HepG2 (cell line): Measurements from ENCODE around the gene SOX11. TPM values are rescaled to one million over a fixed set of nuclear protein-coding genes. Genes with fewer than 3 reads are reported as not detected.

Experiments
- ATAC-seq: fragments of 200-7000 bp; cut with Tn5 transposase; 3 replicates; pipeline ENCODE4 v1.9.1; 2020; ENCODE audit warnings: mild to moderate bottlenecking, moderate library complexity
- BruUV-seq: library from RNA; stranded (reverse); fragments of 400-500 nt; replicated peaks from 2 replicates; lab custom pipeline; 2021; lab: Mats Ljungman, UMichigan
- CTCF ChIA-PET: fragments of 300-600 bp; formaldehyde crosslinking; extraction: SDS; loops from one replicate; lab custom pipeline; 2021; ENCODE audit warnings: low total read pairs, inconsistent platforms, low intra/inter-chr PET ratio; lab: Yijun Ruan, JAX
- POLR2A ChIA-PET: fragments of 350-600 bp; sonication (Branson Sonifier 250); formaldehyde crosslinking; loops from one replicate; lab custom pipeline; 2020; ENCODE audit warnings: antibody characterized with exemption, inconsistent platforms; lab: Yijun Ruan, JAX
- DNase-seq: peaks from one replicate; pipeline ENCODE4 v3.0.0-alpha.2; 2015; ENCODE audit warnings: low spot score
- FAIRE-seq: peaks from 3 replicates; lab custom pipeline; 2011; peaks lifted over from hg19 to GRCh38; lab: Jason Lieb, UNC
- H2AFZ ChIP-seq: one replicate; pipeline ENCODE4 v1.6.1; 2011; ENCODE audit warnings: low read length, inconsistent platforms
- H3K27ac ChIP-seq: fragments of 300-600 bp; 3 replicates; pipeline ENCODE4 v1.8.0; 2011; ENCODE audit warnings: mixed run types, mild to moderate bottlenecking, mixed read lengths, low read length, inconsistent platforms; ENCODE audit not compliant: insufficient read depth; ENCODE audit errors: extremely low read length
- H3K27me3 ChIP-seq, 2 experiments: fragments of 200-600 bp in 1 of 2; 2 replicates in 1 of 2; 3 replicates in 1 of 2; pipeline versions ENCODE4 v1.6.0 to v1.8.0; 2011; ENCODE audit warnings: low read length in 2 of 2, mild to moderate bottlenecking in 2 of 2, moderate library complexity in 2 of 2, inconsistent platforms in 1 of 2; ENCODE audit not compliant: insufficient read depth in 2 of 2, control insufficient read depth in 1 of 2
- H3K36me3 ChIP-seq, 2 experiments: fragments of 200-600 bp in 1 of 2; replicated peaks in 1 of 2; 2 replicates in 1 of 2; 3 replicates in 1 of 2; pipeline versions ENCODE4 v1.5.1 to v1.8.0; 2011; ENCODE audit warnings: low read length in 2 of 2, inconsistent platforms in 1 of 2; ENCODE audit not compliant: insufficient read depth in 2 of 2, control insufficient read depth in 1 of 2
- H3K4me1 ChIP-seq: 2 replicates; pipeline ENCODE4 v1.5.1; 2012; ENCODE audit warnings: low read length, inconsistent platforms; ENCODE audit not compliant: insufficient read depth
- H3K4me2 ChIP-seq: 2 replicates; pipeline ENCODE4 v1.6.0; 2011; ENCODE audit warnings: low read depth, low read length, inconsistent platforms
- H3K4me3 ChIP-seq, 3 experiments: fragments of 200-600 bp in 1 of 3; sonication (generic), shearing (Covaris generic) in 1 of 3; replicated peaks in 1 of 3; 2 replicates each; pipeline ENCODE4 v1.5.1; 2011 to 2016; ENCODE audit warnings: low read length in 3 of 3, inconsistent platforms in 2 of 3, low read depth in 2 of 3, mild to moderate bottlenecking in 2 of 3, control low read depth in 1 of 3, mixed read lengths in 1 of 3; ENCODE audit not compliant: insufficient read depth in 1 of 3
- H3K79me2 ChIP-seq: one replicate; pipeline ENCODE4 v1.6.1; 2011; ENCODE audit warnings: low read length, inconsistent platforms; ENCODE audit not compliant: insufficient read depth
- H3K9ac ChIP-seq: 2 replicates; pipeline ENCODE4 v1.6.0; 2011; ENCODE audit warnings: mild to moderate bottlenecking, low read depth, low read length, inconsistent platforms; ENCODE audit not compliant: insufficient read depth
- H3K9me3 ChIP-seq: 2 replicates; pipeline ENCODE4 v1.5.1; 2012; ENCODE audit warnings: mild to moderate bottlenecking, low read length
- H4K20me1 ChIP-seq: 2 replicates; pipeline ENCODE4 v1.6.0; 2011; ENCODE audit warnings: inconsistent platforms, mild to moderate bottlenecking, low read length, moderate library complexity; ENCODE audit not compliant: insufficient read depth
- FOXK1 ChIP-seq: sonication (generic); formaldehyde crosslinking; IDR thresholded peaks from 2 replicates; pipeline ENCODE4 v1.4.0; 2020; ENCODE audit warnings: low read depth, missing genetic modification reagents, borderline replicate concordance
- HNRNPH1 ChIP-seq: fragments of 200-400 bp; formaldehyde crosslinking; optimal IDR thresholded peaks from 2 replicates; pipeline ENCODE3; 2017; ENCODE audit warnings: mild to moderate bottlenecking, low read depth, low read length
- HOXD1 ChIP-seq: sonication (generic); formaldehyde crosslinking; IDR thresholded peaks from 2 replicates; pipeline ENCODE4 v1.5.0; 2020; ENCODE audit warnings: missing genetic modification reagents
- MED1 ChIP-seq: sonication (generic); formaldehyde crosslinking; IDR thresholded peaks from 2 replicates; pipeline ENCODE4 v1.4.0; 2020; ENCODE audit warnings: missing genetic modification reagents
- MLXIP ChIP-seq: sonication (generic); formaldehyde crosslinking; IDR thresholded peaks from 2 replicates; pipeline ENCODE4 v1.9.0; 2021; ENCODE audit warnings: missing genetic modification reagents, borderline replicate concordance
- MYPOP ChIP-seq: sonication (generic); formaldehyde crosslinking; IDR thresholded peaks from 2 replicates; pipeline ENCODE4 v1.8.1; 2023; ENCODE audit warnings: mild to moderate bottlenecking, moderate library complexity, missing genetic modification reagents
- RFX1 ChIP-seq: fragments of 450-650 bp; IDR thresholded peaks from 2 replicates; pipeline ENCODE4 v1.6.1; 2017
- SOX13 ChIP-seq, 3 experiments: fragments of 450-650 bp in 1 of 3; sonication (generic) in 1 of 3; formaldehyde crosslinking in 1 of 3; IDR thresholded peaks in 2 of 3; conservative IDR thresholded peaks in 1 of 3; 2 replicates each; pipeline versions ENCODE4 v1.5.0 to v1.6.1; 2016 to 2020; ENCODE audit warnings: antibody characterized with exemption in 1 of 3, mild to moderate bottlenecking in 1 of 3, missing compliant biosample characterization in 1 of 3, missing genetic modification reagents in 1 of 3, moderate library complexity in 1 of 3
- ZBTB37 ChIP-seq: sonication (generic); formaldehyde crosslinking; IDR thresholded peaks from 2 replicates; pipeline ENCODE4 v1.4.0; 2020; ENCODE audit warnings: mild to moderate bottlenecking, missing genetic modification reagents
- ZSCAN30 ChIP-seq: sonication (generic); formaldehyde crosslinking; IDR thresholded peaks from 2 replicates; pipeline ENCODE4 v1.5.0; 2020; ENCODE audit warnings: mild to moderate bottlenecking, missing genetic modification reagents
- WGBS: methylation state at CpG from one replicate; pipeline ENCODE4 v1.1.6; 2017; ENCODE audit warnings: low lambda C conversion rate; 5-methylcytosine and 5-hydroxymethylcytosine counted together
- in situ Hi-C: cut with HindIII; loops from 2 replicates; pipeline ENCODE4 v1.10.0; 2017; ENCODE audit warnings: low pct_unique_long_range_greater_than_20kb; ENCODE audit not compliant: extremely low pct_ligation_motif_present
- intact Hi-C: fragments of 100-400 bp; cut with micrococcal nuclease; formaldehyde crosslinking; loops from one replicate; pipeline ENCODE4 v1.10.0; 2022; ENCODE audit not compliant: unreplicated experiment
- polyA plus RNA-seq, 8 experiments: library from polyadenylated mRNA; depleted of rRNA in 3 of 8; stranded (reverse) in 7 of 8; unstranded in 1 of 8; fragments of >200 nt; fragmentation: Illumina TruSeq in 4 of 8; extraction: Trizol in 4 of 8; gene quantifications; 2 replicates each; pipeline versions ENCODE4 v1.2.1 to v1.2.3, GENCODE V29; 2011 to 2016; ENCODE audit warnings: low read depth in 4 of 8, missing spikeins in 1 of 8, mixed read lengths in 1 of 8; ENCODE audit not compliant: insufficient read depth in 1 of 8
- total RNA-seq, 5 experiments: library from RNA; depleted of rRNA; stranded (reverse); fragments of >200 nt; fragmentation: Illumina TruSeq; extraction: Trizol; gene quantifications; 2 replicates each; pipeline ENCODE4 v1.2.3, GENCODE V29; 2016; ENCODE audit warnings: low read depth in 1 of 5

SOX11 gene
- total and polyA plus RNA-seq, 2 of the 13 experiments (the other 11 are each of a cell fraction or from before 2014, with no cell fraction given): not detected

- TF ChIP-seq HNRNPH1 (no peak), HOXD1 (no peak), MYPOP (CRISPR knock-in tag) (no peak), ZSCAN30 (CRISPR knock-in tag) (no peak)
Measured at GRCh38 chr2:5742126-5742525, 49.9 kb downstream of the SOX11 start (continued).

- H3K27me3 ChIP-seq: no peaks in the 10 kb centered on the region
- no peaks in the 10 kb centered on the region for H4K20me1 ChIP-seq
- FAIRE-seq (no peak), ATAC-seq (no peak), DNase-seq (no peak)
- no peaks in the 10 kb centered on the region for H3K4me1 ChIP-seq
- intact Hi-C loops: no loop called here
- H2AFZ ChIP-seq: no peak overlapping the region
- H3K4me2 ChIP-seq: no peak overlapping the region
- ChIA-PET CTCF (no interaction called here), POLR2A (no interaction called here)
- H3K79me2 ChIP-seq: no peaks in the 10 kb centered on the region
- H3K9me3 ChIP-seq: no peaks in the 10 kb centered on the region; the same call in 1 of the 2 replicates
- H3K27ac ChIP-seq: no peak overlapping the region
- in situ Hi-C loops: no loop called here
- no peak for TF ChIP-seq MLXIP
- TF ChIP-seq MED1: no peak
- no peak for TF ChIP-seq RFX1
- no peak for TF ChIP-seq SOX13 (IDR thresholded peaks at IDR 0.05)
- TF ChIP-seq SOX13 (CRISPR knock-in tag; conservative IDR thresholded peaks at IDR 0.05 in 1 of 2, IDR thresholded peaks at IDR 0.05 in 1 of 2): no peak
- no peak for TF ChIP-seq ZBTB37 (CRISPR knock-in tag)
- TF ChIP-seq FOXK1 (CRISPR knock-in tag): no peak
- H3K36me3 ChIP-seq: no peaks in the 10 kb centered on the region
- WGBS: 40% methylated on average over 1 of the region's 2 CpGs
- H3K9ac ChIP-seq: no peak overlapping the region
- no peak overlapping the region for H3K4me3 ChIP-seq
- no TSS peak for BruUV-seq
Measured at GRCh38 chr2:5748391-5748790, 56.2 kb downstream of the SOX11 start.
